CD4-positive, alpha-beta T cell treated with Interleukin-17A for 4 hours (primary cell): ENCODE measurements around the gene CEMP1.

Experiments
- DNase-seq: peaks from one replicate; pipeline ENCODE4 v3.0.0-alpha.2; 2020; ENCODE audit warnings: mixed read lengths

Gene CEMP1

GRCh38 chr16:2500430-2500917 is 30.7 kb downstream of the CEMP1 start:
- no peak for DNase-seq

GRCh38 chr16:2499890-2500429 is 31.2 kb downstream of the CEMP1 start:
- no peak for DNase-seq

- DNase-seq, result no peak
Measured at GRCh38 chr16:2499454-2499853, 31.8 kb downstream of the CEMP1 start.

- no peak for DNase-seq
Measured at GRCh38 chr16:2498531-2499253, 32.5 kb downstream of the CEMP1 start.

- no peak for DNase-seq
Measured at GRCh38 chr16:2497695-2498484, 33.3 kb downstream of the CEMP1 start.

- no peak for DNase-seq
Measured at GRCh38 chr16:2497116-2497630, 34.0 kb downstream of the CEMP1 start.

GRCh38 chr16:2496223-2497115 is 34.7 kb downstream of the CEMP1 start:
- DNase-seq, result no peak

GRCh38 chr16:2495041-2495440 is 36.2 kb downstream of the CEMP1 start:
- DNase-seq, result no peak

- no peak for DNase-seq
Measured at GRCh38 chr16:2494616-2495015, 36.6 kb downstream of the CEMP1 start.

GRCh38 chr16:2493605-2494004 is 37.6 kb downstream of the CEMP1 start:
- DNase-seq, result no peak

- no peak for DNase-seq
Measured at GRCh38 chr16:2492292-2492691, 38.9 kb downstream of the CEMP1 start.

GRCh38 chr16:2490190-2491105 is 40.8 kb downstream of the CEMP1 start:
- DNase-seq, result no peak

- no peak for DNase-seq
Measured at GRCh38 chr16:2489581-2489980, 41.6 kb downstream of the CEMP1 start.

- no peak for DNase-seq
Measured at GRCh38 chr16:2487903-2488531, 43.2 kb downstream of the CEMP1 start.

GRCh38 chr16:2487517-2487842 is 43.7 kb downstream of the CEMP1 start:
- no peak for DNase-seq

- peak; percentile 84 for DNase-seq
Measured at GRCh38 chr16:2486645-2487516, 44.3 kb downstream of the CEMP1 start.

GRCh38 chr16:2485811-2486507 is 45.2 kb downstream of the CEMP1 start:
- DNase-seq, result no peak

GRCh38 chr16:2484898-2485508 is 46.2 kb downstream of the CEMP1 start:
- DNase-seq, result no peak
